Uterus (tissue), 2 donors: ENCODE measurements around the gene IL3.

ENCODE experiments used
- POLR2A ChIP-seq, 2 donors: fragments of 450-650 bp; IDR thresholded peaks; one replicate each; pipeline ENCODE4 v1.6.1; 2016; ENCODE audit warnings: antibody characterized with exemption in 2 of 2, mild to moderate bottlenecking in 1 of 2, moderate library complexity in 1 of 2
- TF ChIP-seq, protein P1 (sequence below), 4 experiments: fragments of 200-600 bp in 2 of 4; fragments of 450-650 bp in 2 of 4; sonication (generic) in 2 of 4; IDR thresholded peaks; one replicate each; pipeline ENCODE4 v1.5.1; 2016 to 2019; ENCODE audit warnings: antibody characterized with exemption in 4 of 4, mild to moderate bottlenecking in 2 of 4, moderate library complexity in 1 of 4

DNA sequence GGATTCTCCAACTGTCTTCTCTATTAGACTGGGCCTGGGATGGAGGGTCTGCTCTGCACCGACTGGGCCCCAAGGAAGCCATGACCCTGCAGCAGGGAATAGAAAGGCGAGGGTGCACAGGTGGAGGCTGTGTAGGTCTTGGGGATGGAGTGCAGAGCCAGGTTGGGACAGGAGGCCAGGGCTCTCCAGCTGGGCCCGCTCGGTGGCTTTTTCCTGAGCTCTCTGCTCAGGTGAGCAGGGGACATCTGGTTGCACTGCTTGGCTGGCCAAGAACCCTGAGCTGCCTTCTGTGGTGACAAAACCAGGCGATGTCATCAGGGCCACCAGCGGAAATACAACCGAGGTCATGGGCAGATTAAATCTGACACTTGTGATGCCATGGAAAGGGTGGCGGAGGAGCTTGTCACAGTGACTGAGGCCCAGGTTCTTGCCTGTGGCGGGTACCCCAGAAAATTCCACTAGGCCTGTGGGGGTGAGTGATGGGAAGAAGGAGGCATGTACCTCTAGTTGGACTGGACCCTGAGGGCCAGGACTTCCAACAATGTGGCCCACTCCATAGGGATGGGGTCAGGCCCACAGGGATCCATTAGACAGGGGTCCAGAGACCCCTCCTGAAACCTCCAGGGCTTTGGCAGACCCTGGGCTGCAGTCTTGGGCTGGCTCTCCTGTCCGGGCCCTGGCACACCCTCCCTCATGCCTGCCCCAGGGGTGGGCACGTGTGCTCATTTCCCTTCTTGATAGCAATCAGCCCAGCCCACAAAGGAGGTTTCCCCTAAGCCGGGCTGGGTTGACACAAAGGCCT lies 4.4 kb upstream of the IL3 start:
- no peak for TF ChIP-seq POLR2A (IDR thresholded peaks at IDR 0.05)
- TF ChIP-seq, protein P1, sequence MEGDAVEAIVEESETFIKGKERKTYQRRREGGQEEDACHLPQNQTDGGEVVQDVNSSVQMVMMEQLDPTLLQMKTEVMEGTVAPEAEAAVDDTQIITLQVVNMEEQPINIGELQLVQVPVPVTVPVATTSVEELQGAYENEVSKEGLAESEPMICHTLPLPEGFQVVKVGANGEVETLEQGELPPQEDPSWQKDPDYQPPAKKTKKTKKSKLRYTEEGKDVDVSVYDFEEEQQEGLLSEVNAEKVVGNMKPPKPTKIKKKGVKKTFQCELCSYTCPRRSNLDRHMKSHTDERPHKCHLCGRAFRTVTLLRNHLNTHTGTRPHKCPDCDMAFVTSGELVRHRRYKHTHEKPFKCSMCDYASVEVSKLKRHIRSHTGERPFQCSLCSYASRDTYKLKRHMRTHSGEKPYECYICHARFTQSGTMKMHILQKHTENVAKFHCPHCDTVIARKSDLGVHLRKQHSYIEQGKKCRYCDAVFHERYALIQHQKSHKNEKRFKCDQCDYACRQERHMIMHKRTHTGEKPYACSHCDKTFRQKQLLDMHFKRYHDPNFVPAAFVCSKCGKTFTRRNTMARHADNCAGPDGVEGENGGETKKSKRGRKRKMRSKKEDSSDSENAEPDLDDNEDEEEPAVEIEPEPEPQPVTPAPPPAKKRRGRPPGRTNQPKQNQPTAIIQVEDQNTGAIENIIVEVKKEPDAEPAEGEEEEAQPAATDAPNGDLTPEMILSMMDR (IDR thresholded peaks at IDR 0.05): no peak
